HG03066 (cell line): ENCODE data around the gene STK31.
"Not testable (repeated sequence)": the region's sequence is repeated elsewhere in the genome, so short reads cannot be mapped to it uniquely, and the experiment has no call there.

ENCODE experiments used
- ATAC-seq: cut with Tn5 transposase; IDR thresholded peaks from one replicate; pipeline ENCODE4 v1.9.1; 2021; ENCODE audit warnings: low read depth; ENCODE audit not compliant: unreplicated experiment

Gene STK31

DNA sequence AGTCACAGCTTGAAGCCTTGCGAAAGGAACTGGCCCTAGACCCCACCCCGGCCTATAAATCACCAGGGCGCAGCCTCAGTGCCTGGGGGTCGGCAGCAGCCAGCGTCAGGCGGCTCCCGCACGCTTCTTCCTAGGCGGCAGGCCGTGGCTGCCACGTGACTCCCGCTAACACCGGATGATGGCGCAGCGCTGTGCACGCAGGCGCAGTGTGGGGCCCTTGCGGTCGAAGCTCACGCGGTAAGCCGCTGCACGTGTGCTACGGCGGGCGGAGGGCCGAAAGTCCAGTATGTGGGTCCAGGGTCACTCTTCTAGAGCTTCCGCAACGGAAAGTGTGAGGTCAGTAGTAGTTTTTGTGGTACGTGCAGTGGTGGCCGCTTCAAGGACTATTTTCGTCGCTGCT, at the start of gene STK31:
Gene STK31, plus strand, starts transcription at position 220 of the 400 bp plus-strand sequence. Its CDS starts 67 bp downstream, at position 287.
- no peak for ATAC-seq

DNA sequence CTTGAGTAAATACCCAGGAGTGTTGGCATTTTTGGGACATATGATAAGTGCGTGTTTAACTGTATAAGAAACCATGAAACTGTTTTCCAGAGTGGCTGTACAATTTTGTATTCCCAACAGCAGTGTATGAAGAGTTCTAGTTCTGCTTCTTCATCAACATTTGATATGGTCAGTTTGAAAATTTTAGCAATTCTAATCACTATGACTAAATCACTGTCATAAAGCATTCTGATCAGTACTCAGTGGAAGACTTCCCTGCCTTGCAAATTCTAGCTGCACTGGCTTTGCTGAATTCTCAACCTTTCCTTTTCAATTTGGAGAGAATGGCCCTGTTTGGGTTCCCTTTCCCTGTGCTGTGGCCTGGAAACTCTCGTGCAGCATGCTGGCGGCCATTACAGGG, 48.6 kb upstream of the STK31 start:
- no peak for ATAC-seq

- no peak for ATAC-seq
Measured at GRCh38 chr7:23662124-23662983, 47.7 kb upstream of the STK31 start.

- ATAC-seq: no peak
Measured at GRCh38 chr7:23662984-23663313, 47.1 kb upstream of the STK31 start.

DNA sequence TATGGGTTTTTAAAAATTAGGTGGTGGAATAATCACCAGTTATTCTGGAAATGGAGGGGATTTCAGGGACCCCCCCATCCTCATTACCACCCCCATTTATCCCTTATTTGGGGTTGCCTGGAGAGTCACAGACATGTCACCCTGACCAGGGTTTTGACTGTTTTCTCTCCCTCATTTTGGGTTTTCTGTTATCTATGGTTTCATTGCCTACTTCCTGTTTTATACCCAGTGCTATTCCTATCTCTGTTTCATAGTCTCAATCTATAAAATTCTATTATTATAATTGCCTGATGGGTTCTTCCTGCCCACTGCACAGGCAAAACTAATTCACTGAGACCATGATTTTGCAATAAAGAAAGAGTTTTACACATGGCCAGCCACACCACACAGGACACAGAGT, 45.9 kb upstream of the STK31 start:
- no peak for ATAC-seq

- ATAC-seq: no peak
Measured at GRCh38 chr7:23672033-23672432, 38.0 kb upstream of the STK31 start.

GRCh38 chr7:23679898-23680413, 30.1 kb upstream of the STK31 start, which contains the start of gene FAM221A:
FAM221A (plus strand) TSS chr7:23680199; CDS start chr7:23680219, 20 bp downstream.
- ATAC-seq: peak; percentile 84

DNA sequence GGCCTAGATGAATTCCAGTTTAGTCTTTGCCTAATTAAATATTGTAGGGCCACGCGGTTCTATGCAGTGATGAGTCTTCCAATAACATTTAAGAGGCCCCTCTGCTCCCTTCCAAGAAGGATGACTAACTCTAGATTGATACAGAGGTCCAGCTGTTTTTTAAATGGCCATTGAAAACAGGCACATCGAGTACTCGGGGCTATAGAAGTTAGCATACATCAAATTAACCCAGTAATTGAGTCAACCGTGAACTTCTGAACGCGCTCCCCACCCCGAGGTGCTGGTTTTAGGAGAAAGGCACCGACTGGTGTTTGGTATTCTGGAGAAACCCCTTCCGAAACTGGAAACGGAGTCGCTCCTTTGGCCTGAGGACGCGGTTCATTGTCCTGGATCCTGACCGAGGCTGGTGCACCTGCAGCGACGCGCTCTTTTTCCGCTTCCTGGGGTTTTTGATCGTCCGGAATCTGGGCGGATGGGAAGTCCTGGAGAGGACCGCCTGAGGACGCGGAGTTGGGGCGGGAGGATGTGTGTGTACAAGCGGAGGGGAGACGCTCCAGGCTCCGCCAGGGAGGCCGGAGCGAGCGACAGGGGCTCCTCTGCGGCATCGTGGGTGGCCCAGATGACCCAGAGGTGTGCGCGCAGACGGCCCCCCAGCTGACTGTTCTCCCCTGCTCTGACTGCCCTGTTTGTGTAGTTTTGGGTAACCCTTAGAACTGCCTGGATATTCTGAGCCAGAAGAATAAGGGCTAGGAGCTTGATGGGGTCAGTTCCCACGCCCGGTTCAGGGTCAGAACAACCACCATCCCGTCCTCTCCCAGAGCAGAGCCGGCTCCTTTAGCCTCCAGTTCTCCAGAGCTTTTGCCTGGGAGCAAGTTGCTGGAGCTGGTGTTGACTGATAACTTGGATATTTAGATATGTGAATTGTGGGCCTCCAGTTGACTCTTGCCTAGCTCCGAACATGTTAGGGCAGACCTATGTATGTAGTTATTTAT, 29.3 kb upstream of the STK31 start:
- peak; percentile 50 for ATAC-seq

DNA sequence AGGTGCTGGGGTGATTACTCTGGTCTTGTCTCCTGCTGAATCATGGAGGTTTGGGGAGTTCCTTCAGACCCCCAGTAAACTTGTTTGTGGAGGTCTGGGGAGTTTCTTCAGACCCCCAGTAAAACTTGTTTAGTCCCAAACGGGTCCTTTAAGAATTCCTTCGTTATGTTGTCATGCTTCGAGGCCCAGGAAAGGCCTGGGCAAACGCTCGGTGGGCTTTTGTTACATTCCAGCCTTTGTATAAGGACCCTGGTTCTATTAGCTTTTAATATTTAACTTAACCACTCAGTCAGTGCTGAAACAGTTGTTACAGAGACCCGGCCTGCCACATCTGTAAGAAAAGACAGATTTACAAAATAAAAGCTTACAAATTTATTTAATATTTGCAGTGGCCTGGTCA, 26.0 kb upstream of the STK31 start:
- ATAC-seq: not testable (repeated sequence)

DNA sequence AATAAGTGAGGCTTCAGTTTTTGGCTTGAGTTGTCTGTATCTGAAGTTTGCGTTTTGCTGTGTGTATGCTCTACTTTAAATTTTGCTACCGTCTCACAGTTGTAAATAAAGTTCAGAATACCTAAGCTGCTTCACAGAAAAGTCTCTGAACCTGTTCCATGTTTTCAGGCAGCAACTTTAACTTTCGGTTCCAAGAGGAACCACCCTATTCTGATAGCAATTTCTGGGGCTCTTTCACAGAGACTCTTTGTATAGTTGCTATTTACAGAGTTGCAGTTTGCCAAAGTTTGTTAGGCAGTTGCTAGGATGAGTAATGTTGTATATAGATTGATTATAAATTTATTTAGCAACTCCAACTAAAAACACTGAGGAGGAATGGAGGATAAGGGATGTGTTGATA, 24.3 kb upstream of the STK31 start:
- no peak for ATAC-seq

- no peak for ATAC-seq
Measured at GRCh38 chr7:23687011-23687410, 23.0 kb upstream of the STK31 start.

- ATAC-seq: no peak
Measured at GRCh38 chr7:23689165-23689564, 20.9 kb upstream of the STK31 start.

DNA sequence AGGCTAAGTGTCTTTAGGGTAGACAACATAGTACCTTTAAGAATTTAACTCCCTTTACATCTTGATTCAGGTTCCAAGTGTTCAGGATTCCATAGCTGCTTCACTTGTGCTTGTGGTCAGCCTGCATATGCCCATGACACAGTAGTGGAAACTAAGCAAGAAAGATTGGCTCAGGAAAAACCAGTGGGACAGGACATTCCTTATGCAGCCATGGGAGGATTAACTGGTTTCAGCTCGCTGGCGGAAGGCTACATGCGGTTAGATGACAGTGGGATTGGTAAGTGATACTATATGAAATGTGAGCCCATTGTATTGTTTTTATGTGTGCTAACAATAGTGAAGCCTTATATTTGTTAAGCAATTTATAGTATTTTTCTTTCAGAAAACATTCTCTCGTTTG, 18.7 kb upstream of the STK31 start:
- ATAC-seq: no peak

DNA sequence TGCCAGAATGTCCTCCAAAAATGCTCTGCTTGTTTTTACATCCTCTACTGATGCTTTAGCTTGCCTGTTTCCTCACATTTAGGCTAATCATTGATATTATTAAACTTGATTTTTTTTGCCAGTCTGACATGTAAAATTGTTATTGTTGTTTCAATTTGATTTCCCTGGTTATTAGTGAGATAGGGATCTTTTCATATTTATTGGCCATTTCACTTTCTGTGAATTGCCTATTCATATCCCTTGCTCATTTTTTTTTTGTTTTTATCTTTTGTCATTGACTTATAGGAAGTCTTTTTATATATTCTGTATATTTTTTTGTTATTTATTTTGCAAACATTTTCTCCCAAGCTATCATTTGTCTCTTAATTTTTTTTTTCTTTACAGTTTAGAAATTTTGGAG, 16.8 kb upstream of the STK31 start:
- ATAC-seq: no peak

- peak; percentile 68 for ATAC-seq
Measured at GRCh38 chr7:23696916-23697441, 13.0 kb upstream of the STK31 start.

DNA sequence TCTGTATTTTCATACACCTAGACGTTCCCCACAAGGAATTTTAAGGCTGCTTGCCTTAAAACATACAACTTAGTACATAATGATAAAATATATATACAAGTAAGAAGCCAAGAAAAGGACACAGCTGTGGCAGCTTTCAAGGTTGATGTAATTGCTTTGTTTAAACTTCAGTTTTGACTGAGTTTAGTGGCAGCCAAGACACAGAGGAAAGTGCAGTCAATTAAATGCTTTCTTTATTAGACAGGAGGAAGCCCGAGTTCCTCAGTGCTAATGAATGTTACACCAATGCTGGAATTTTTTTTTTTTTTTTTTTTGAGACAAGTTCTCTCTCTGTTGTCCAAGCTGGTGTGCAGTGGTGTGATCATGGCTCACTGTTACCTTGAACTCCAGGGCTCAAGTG, 11.2 kb upstream of the STK31 start:
- ATAC-seq: no peak

- no peak for ATAC-seq
Measured at GRCh38 chr7:23700046-23700445, 10.0 kb upstream of the STK31 start.

- ATAC-seq: no peak
Measured at GRCh38 chr7:23709081-23709750, 803 bp upstream of the STK31 start.

DNA sequence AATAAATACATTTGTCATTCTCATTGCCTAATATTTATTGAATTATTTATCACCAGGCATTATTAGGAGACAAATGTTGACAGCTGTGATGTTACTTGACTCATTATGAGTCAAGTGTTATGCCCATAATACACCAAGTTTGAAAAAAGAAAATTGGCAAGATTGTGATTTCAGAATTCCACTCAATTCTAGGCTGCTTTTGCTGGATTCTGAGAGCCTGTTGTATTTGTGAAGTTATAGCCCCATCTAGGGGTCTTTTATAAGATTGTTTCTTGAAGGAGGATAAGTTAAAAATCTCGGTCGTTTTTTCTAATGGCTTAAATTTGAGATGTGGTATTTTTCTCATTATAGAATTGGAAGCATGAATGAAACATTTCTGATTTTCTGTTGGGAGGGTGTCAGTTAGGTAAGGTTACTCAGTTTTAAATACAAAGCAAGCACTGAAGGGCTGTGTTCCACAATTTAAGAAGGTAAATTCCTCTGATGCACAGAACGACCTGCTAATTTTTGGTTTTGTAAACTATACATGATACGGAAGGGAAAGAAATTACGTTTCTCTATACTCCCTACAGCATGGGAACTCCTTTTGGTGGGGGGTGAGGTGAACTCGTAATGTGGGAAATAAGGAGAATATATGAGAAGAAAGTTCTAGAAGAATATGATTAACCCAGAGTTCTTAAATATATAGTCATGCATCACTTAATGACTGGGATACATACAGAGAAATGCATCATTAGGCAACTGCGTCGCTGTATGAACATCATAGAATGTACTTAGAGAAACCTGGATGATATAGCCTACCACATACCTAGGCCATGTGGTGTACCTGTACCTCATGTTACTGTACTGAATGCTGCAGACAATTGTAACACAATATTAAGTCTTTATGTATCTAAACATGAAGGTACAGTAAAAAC, 2.6 kb downstream of the STK31 start:
- no peak for ATAC-seq
